ENCODE results near the gene AQP2.

AQP2 gene

GRCh38 chr12:49979791-49980190, 29.3 kb downstream of the AQP2 start:
- H3K36me3 ChIP-seq (ENCODE audit: control insufficient read depth in 4 of 4, insufficient read depth in 4 of 4, low read length in 3 of 4): no peaks in the 10 kb centered on the region
- no peak overlapping the region for H3K4me3 ChIP-seq (ENCODE audit: control insufficient read depth in 1 of 7, extremely low read depth in 1 of 7, insufficient read depth in 4 of 7, low read depth in 2 of 7, low read length in 6 of 7)
- H3K27me3 ChIP-seq (replicated peaks in 2 of 5; ENCODE audit: control insufficient read depth in 4 of 5, insufficient read depth in 5 of 5, low read length in 4 of 5): no peaks in the 10 kb centered on the region
- ChIA-PET CTCF (interaction anchor here (0.6 to 9.6 kb wide), 5 partner anchors 12 to 91 kb away, joined by 3 to 139 read pairs (median 7); partner anchors contain the start of gene AQP6), POLR2A (interaction anchor here (0.6 to 1.5 kb wide), 3 partner anchors 13 to 67 kb away, joined by 3 to 4 read pairs (median 3); no protein-coding TSS in a partner anchor)
- no peak for DNase-seq
- H3K27ac ChIP-seq (ENCODE audit: insufficient read depth in 1 of 2, low read depth in 1 of 2, low read length in 2 of 2, poor library complexity in 1 of 2, severe bottlenecking in 2 of 2): no peak overlapping the region
- peaks cover 0 to 29% (median 25%) of the 10 kb centered on the region in 4 experiments for H3K4me1 ChIP-seq (ENCODE audit: control extremely low read depth in 1 of 4, control insufficient read depth in 4 of 4, insufficient read depth in 4 of 4, low read length in 3 of 4)
- H3K9me3 ChIP-seq (ENCODE audit: control extremely low read depth in 1 of 5, control insufficient read depth in 4 of 5, insufficient read depth in 2 of 5, low read depth in 1 of 5, low read length in 4 of 5): no peaks in the 10 kb centered on the region
- 70% methylated on average over 2 of the region's 3 CpGs for WGBS (ENCODE audit: insufficient coverage)

- POLR2A ChIA-PET: interaction anchor here (1.5 kb wide), 1 partner anchor 14 kb away, joined by 4 read pairs; no protein-coding TSS in a partner anchor
- 100% methylated on average over 6 of the region's 10 CpGs for WGBS (ENCODE audit: insufficient coverage)
- CTCF ChIA-PET: interaction anchor here (0.6 to 9.6 kb wide), 11 partner anchors 12 to 955 kb away, joined by 3 to 139 read pairs (median 3); partner anchors contain the start of gene AQP6
- H3K9me3 ChIP-seq (ENCODE audit: control extremely low read depth in 1 of 5, control insufficient read depth in 4 of 5, insufficient read depth in 2 of 5, low read depth in 1 of 5, low read length in 4 of 5): no peaks in the 10 kb centered on the region
- H3K36me3 ChIP-seq (ENCODE audit: control insufficient read depth in 4 of 4, insufficient read depth in 4 of 4, low read length in 3 of 4): peaks cover 0 to under 1% (median 0%) of the 10 kb centered on the region in 4 experiments
- H3K27me3 ChIP-seq (replicated peaks in 2 of 5; ENCODE audit: control insufficient read depth in 4 of 5, insufficient read depth in 5 of 5, low read length in 4 of 5): no peaks in the 10 kb centered on the region
- H3K4me1 ChIP-seq (ENCODE audit: control extremely low read depth in 1 of 4, control insufficient read depth in 4 of 4, insufficient read depth in 4 of 4, low read length in 3 of 4): peaks cover 0 to 29% (median 23%) of the 10 kb centered on the region in 4 experiments
- no peak overlapping the region for H3K4me3 ChIP-seq (ENCODE audit: control insufficient read depth in 1 of 7, extremely low read depth in 1 of 7, insufficient read depth in 4 of 7, low read depth in 2 of 7, low read length in 6 of 7)
- DNase-seq: no peak
- no peak overlapping the region for H3K27ac ChIP-seq (ENCODE audit: insufficient read depth in 1 of 2, low read depth in 1 of 2, low read length in 2 of 2, poor library complexity in 1 of 2, severe bottlenecking in 2 of 2)
Measured at GRCh38 chr12:49980501-49981349, 30.2 kb downstream of the AQP2 start.

- no peak overlapping the region for H3K4me3 ChIP-seq (ENCODE audit: control insufficient read depth in 1 of 7, extremely low read depth in 1 of 7, insufficient read depth in 4 of 7, low read depth in 2 of 7, low read length in 6 of 7)
- POLR2A ChIA-PET: no interaction called here
- H3K36me3 ChIP-seq (ENCODE audit: control insufficient read depth in 4 of 4, insufficient read depth in 4 of 4, low read length in 3 of 4): peaks cover 0 to 7% (median 3%) of the 10 kb centered on the region in 4 experiments
- CTCF ChIA-PET: interaction anchor here (0.6 to 9.6 kb wide), 10 partner anchors 9 to 218 kb away, joined by 3 to 139 read pairs (median 5); partner anchors contain the start of genes AQP6 and SMARCD1
- no peak overlapping the region for H3K27ac ChIP-seq (ENCODE audit: insufficient read depth in 1 of 2, low read depth in 1 of 2, low read length in 2 of 2, poor library complexity in 1 of 2, severe bottlenecking in 2 of 2)
- peak in 2 of 3 donors; percentile 46 to 49 for DNase-seq
- no peaks in the 10 kb centered on the region for H3K27me3 ChIP-seq (replicated peaks in 2 of 5; ENCODE audit: control insufficient read depth in 4 of 5, insufficient read depth in 5 of 5, low read length in 4 of 5)
- peaks cover 0 to 29% (median 23%) of the 10 kb centered on the region in 4 experiments for H3K4me1 ChIP-seq (ENCODE audit: control extremely low read depth in 1 of 4, control insufficient read depth in 4 of 4, insufficient read depth in 4 of 4, low read length in 3 of 4)
- WGBS (ENCODE audit: insufficient coverage): 83% methylated on average over 5 of the region's 7 CpGs
- no peaks in the 10 kb centered on the region for H3K9me3 ChIP-seq (ENCODE audit: control extremely low read depth in 1 of 5, control insufficient read depth in 4 of 5, insufficient read depth in 2 of 5, low read depth in 1 of 5, low read length in 4 of 5)
Measured at GRCh38 chr12:49982246-49983087, 31.9 kb downstream of the AQP2 start.

GRCh38 chr12:49983892-49984291, 33.4 kb downstream of the AQP2 start:
- ChIA-PET POLR2A (no interaction called here), CTCF (interaction anchor here (0.8 to 9.6 kb wide), 8 partner anchors 8 to 86 kb away, joined by 3 to 139 read pairs (median 8); partner anchors contain the start of gene AQP6)
- Histone ChIP-seq H3K4me3 (ENCODE audit: control insufficient read depth in 1 of 7, extremely low read depth in 1 of 7, insufficient read depth in 4 of 7, low read depth in 2 of 7, low read length in 6 of 7) (no peak overlapping the region), H3K27ac (ENCODE audit: insufficient read depth in 1 of 2, low read depth in 1 of 2, low read length in 2 of 2, poor library complexity in 1 of 2, severe bottlenecking in 2 of 2) (no peak overlapping the region), H3K9me3 (ENCODE audit: control extremely low read depth in 1 of 5, control insufficient read depth in 4 of 5, insufficient read depth in 2 of 5, low read depth in 1 of 5, low read length in 4 of 5) (no peaks in the 10 kb centered on the region), H3K36me3 (ENCODE audit: control insufficient read depth in 4 of 4, insufficient read depth in 4 of 4, low read length in 3 of 4) (peaks cover 0 to 18% (median 9%) of the 10 kb centered on the region in 4 experiments), H3K4me1 (ENCODE audit: control extremely low read depth in 1 of 4, control insufficient read depth in 4 of 4, insufficient read depth in 4 of 4, low read length in 3 of 4) (peaks cover 0 to 29% (median 22%) of the 10 kb centered on the region in 4 experiments), H3K27me3 (replicated peaks in 2 of 5; ENCODE audit: control insufficient read depth in 4 of 5, insufficient read depth in 5 of 5, low read length in 4 of 5) (no peaks in the 10 kb centered on the region)
- WGBS (ENCODE audit: insufficient coverage): 0% methylated on average over 6 of the region's 8 CpGs
- peak; percentile 25 to 60 (median 51) for DNase-seq

- WGBS (ENCODE audit: insufficient coverage): 100% methylated on average over 6 of the region's 9 CpGs
- Histone ChIP-seq H3K4me1 (ENCODE audit: control extremely low read depth in 1 of 4, control insufficient read depth in 4 of 4, insufficient read depth in 4 of 4, low read length in 3 of 4) (peaks cover 0 to 28% (median 20%) of the 10 kb centered on the region in 4 experiments), H3K27ac (ENCODE audit: insufficient read depth in 1 of 2, low read depth in 1 of 2, low read length in 2 of 2, poor library complexity in 1 of 2, severe bottlenecking in 2 of 2) (no peak overlapping the region), H3K9me3 (ENCODE audit: control extremely low read depth in 1 of 5, control insufficient read depth in 4 of 5, insufficient read depth in 2 of 5, low read depth in 1 of 5, low read length in 4 of 5) (no peaks in the 10 kb centered on the region), H3K36me3 (ENCODE audit: control insufficient read depth in 4 of 4, insufficient read depth in 4 of 4, low read length in 3 of 4) (peaks cover 0 to 24% (median 12%) of the 10 kb centered on the region in 4 experiments), H3K27me3 (replicated peaks in 2 of 5; ENCODE audit: control insufficient read depth in 4 of 5, insufficient read depth in 5 of 5, low read length in 4 of 5) (no peaks in the 10 kb centered on the region), H3K4me3 (ENCODE audit: control insufficient read depth in 1 of 7, extremely low read depth in 1 of 7, insufficient read depth in 4 of 7, low read depth in 2 of 7, low read length in 6 of 7) (no peak overlapping the region)
- ChIA-PET POLR2A (interaction anchor here (1.1 kb wide), 1 partner anchor 53 kb away, joined by 3 read pairs; no protein-coding TSS in a partner anchor), CTCF (interaction anchor here (1.1 to 9.6 kb wide), 8 partner anchors 8 to 85 kb away, joined by 3 to 139 read pairs (median 6); partner anchors contain the start of gene AQP6)
- DNase-seq: no peak
Measured at GRCh38 chr12:49984476-49985359, 34.2 kb downstream of the AQP2 start.

DNA sequence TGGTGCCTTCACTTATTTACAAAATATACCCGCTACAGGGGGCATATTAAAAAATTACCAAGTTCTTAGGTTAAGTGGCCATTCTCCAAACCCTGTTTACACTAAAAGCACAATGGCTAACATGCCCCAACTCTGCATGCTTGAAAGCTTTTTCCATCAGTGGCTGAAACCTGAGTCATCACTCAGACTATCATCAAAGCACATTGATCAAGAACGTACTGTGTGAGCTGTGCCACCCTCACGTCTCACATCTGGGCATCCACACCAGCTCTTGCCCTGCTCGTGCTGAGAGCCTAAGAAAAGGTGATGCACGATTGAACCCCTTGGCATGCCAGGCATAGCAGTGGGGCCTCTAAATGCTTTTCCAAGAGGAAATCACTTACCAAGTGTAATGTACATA, 35.4 kb downstream of the AQP2 start:
- no peak overlapping the region for H3K4me3 ChIP-seq (ENCODE audit: control insufficient read depth in 1 of 7, extremely low read depth in 1 of 7, insufficient read depth in 4 of 7, low read depth in 2 of 7, low read length in 6 of 7)
- ChIA-PET CTCF (interaction anchor here (1.1 to 9.6 kb wide), 6 partner anchors 8 to 84 kb away, joined by 3 to 139 read pairs (median 4); partner anchors contain the start of gene AQP6), POLR2A (interaction anchor here (1.1 kb wide), 1 partner anchor 52 kb away, joined by 3 read pairs; no protein-coding TSS in a partner anchor)
- WGBS (ENCODE audit: insufficient coverage): 100% methylated on average over 1 of the region's 5 CpGs
- no peak for DNase-seq
- H3K27me3 ChIP-seq (replicated peaks in 2 of 5; ENCODE audit: control insufficient read depth in 4 of 5, insufficient read depth in 5 of 5, low read length in 4 of 5): no peaks in the 10 kb centered on the region
- H3K9me3 ChIP-seq (ENCODE audit: control extremely low read depth in 1 of 5, control insufficient read depth in 4 of 5, insufficient read depth in 2 of 5, low read depth in 1 of 5, low read length in 4 of 5): no peaks in the 10 kb centered on the region
- H3K27ac ChIP-seq (ENCODE audit: insufficient read depth in 1 of 2, low read depth in 1 of 2, low read length in 2 of 2, poor library complexity in 1 of 2, severe bottlenecking in 2 of 2): no peak overlapping the region
- peaks cover 0 to 27% (median 20%) of the 10 kb centered on the region in 4 experiments for H3K4me1 ChIP-seq (ENCODE audit: control extremely low read depth in 1 of 4, control insufficient read depth in 4 of 4, insufficient read depth in 4 of 4, low read length in 3 of 4)
- peaks cover 1 to 35% (median 20%) of the 10 kb centered on the region in 4 experiments for H3K36me3 ChIP-seq (ENCODE audit: control insufficient read depth in 4 of 4, insufficient read depth in 4 of 4, low read length in 3 of 4)
